RWPE2 (cell line): Measurements from ENCODE around the gene ADISSP.

Source experiments
- ATAC-seq: fragments of 200-7000 bp; cut with Tn5 transposase; 3 replicates; pipeline ENCODE4 v1.9.1; 2021; ENCODE audit warnings: low read depth
- DNase-seq: peaks from one replicate; pipeline ENCODE4 v3.0.0-alpha.2; 2020; ENCODE audit warnings: low spot score
- H3K27ac ChIP-seq: fragments of 450-650 bp; 2 replicates; pipeline ENCODE4 v1.5.1; 2017; ENCODE audit warnings: mild to moderate bottlenecking; ENCODE audit not compliant: poor library complexity, severe bottlenecking
- H3K27me3 ChIP-seq: fragments of 250-450 bp; sonication (Bioruptor Pico); 2 replicates; pipeline ENCODE4 v1.5.1; 2021; ENCODE audit warnings: mild to moderate bottlenecking, moderate library complexity; ENCODE audit not compliant: insufficient read depth, poor library complexity, severe bottlenecking
- H3K36me3 ChIP-seq: fragments of 250-450 bp; sonication (Bioruptor Pico); 2 replicates; pipeline ENCODE4 v1.5.1; 2020; ENCODE audit warnings: low read depth, mild to moderate bottlenecking, moderate library complexity
- H3K4me1 ChIP-seq: fragments of 250-450 bp; sonication (Bioruptor Pico); 2 replicates; pipeline ENCODE4 v1.5.1; 2021; ENCODE audit warnings: mild to moderate bottlenecking, moderate library complexity; ENCODE audit not compliant: insufficient read depth, poor library complexity, severe bottlenecking
- H3K4me3 ChIP-seq: fragments of 250-450 bp; sonication (Bioruptor Pico); 2 replicates; pipeline ENCODE4 v1.5.1; 2021; ENCODE audit warnings: mild to moderate bottlenecking, moderate library complexity; ENCODE audit not compliant: severe bottlenecking
- H3K9me3 ChIP-seq: fragments of 250-450 bp; sonication (Bioruptor Pico); 2 replicates; pipeline ENCODE4 v1.5.1; 2021; ENCODE audit warnings: mild to moderate bottlenecking, moderate library complexity; ENCODE audit not compliant: severe bottlenecking
- TF ChIP-seq, protein P1 (sequence below): fragments of 450-650 bp; IDR thresholded peaks from one replicate; pipeline ENCODE4 v1.5.1; 2017; ENCODE audit warnings: mild to moderate bottlenecking, moderate library complexity; ENCODE audit not compliant: poor library complexity, severe bottlenecking

ADISSP gene

GRCh38 chr20:3775457-3776108 lies 8.0 kb upstream of the ADISSP start:
- Histone ChIP-seq H3K4me1 (no peaks in the 10 kb centered on the region), H3K36me3 (no peaks in the 10 kb centered on the region), H3K27me3 (no peaks in the 10 kb centered on the region), H3K9me3 (no peaks in the 10 kb centered on the region), H3K4me3 (no peak overlapping the region), H3K27ac (no peak overlapping the region)
- TF ChIP-seq, protein P1, sequence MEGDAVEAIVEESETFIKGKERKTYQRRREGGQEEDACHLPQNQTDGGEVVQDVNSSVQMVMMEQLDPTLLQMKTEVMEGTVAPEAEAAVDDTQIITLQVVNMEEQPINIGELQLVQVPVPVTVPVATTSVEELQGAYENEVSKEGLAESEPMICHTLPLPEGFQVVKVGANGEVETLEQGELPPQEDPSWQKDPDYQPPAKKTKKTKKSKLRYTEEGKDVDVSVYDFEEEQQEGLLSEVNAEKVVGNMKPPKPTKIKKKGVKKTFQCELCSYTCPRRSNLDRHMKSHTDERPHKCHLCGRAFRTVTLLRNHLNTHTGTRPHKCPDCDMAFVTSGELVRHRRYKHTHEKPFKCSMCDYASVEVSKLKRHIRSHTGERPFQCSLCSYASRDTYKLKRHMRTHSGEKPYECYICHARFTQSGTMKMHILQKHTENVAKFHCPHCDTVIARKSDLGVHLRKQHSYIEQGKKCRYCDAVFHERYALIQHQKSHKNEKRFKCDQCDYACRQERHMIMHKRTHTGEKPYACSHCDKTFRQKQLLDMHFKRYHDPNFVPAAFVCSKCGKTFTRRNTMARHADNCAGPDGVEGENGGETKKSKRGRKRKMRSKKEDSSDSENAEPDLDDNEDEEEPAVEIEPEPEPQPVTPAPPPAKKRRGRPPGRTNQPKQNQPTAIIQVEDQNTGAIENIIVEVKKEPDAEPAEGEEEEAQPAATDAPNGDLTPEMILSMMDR: no peak
- no peak for ATAC-seq
- no peak for DNase-seq

DNA sequence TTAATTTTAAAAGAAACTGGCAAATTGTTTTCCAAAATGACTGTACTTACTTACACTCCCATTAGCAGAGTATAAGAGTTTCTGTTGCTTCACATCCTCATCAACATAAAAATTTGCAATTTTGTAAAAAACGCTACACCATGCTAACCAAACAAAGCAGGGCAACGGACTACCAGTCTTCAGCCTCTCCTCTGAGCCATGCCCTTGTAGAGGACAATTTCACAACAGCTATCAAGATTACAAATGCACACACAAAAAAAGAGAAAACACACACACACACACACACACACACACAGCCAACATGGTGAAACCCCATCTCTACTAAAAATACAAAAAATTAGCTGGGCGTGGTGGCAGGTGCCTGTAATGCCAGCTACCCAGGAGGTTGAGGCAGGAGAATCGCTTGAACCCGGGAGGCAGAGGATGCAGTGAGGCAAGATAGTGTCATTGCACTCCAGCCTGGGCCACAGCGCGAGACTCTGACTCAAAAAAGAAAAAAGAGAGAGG lies 4.1 kb upstream of the ADISSP start:
- H3K9me3 ChIP-seq: no peaks in the 10 kb centered on the region
- no peak for ATAC-seq
- no peaks in the 10 kb centered on the region for H3K36me3 ChIP-seq
- no peak overlapping the region for H3K4me3 ChIP-seq
- no peak overlapping the region for H3K27ac ChIP-seq
- no peaks in the 10 kb centered on the region for H3K27me3 ChIP-seq
- no peak for DNase-seq
- TF ChIP-seq, protein P1: no peak
- H3K4me1 ChIP-seq: peaks cover 5% of the 10 kb centered on the region

GRCh38 chr20:3768342-3769130 lies 983 bp upstream of the ADISSP start:
- no peaks in the 10 kb centered on the region for H3K9me3 ChIP-seq
- DNase-seq (peak; percentile 78), ATAC-seq (peak; percentile 53)
- no peaks in the 10 kb centered on the region for H3K36me3 ChIP-seq
- peak overlapping the region; percentile 51 for H3K27ac ChIP-seq
- H3K4me1 ChIP-seq: peaks cover 5% of the 10 kb centered on the region
- peak overlapping the region; percentile 65 for H3K4me3 ChIP-seq
- H3K27me3 ChIP-seq: no peaks in the 10 kb centered on the region
- TF ChIP-seq, protein P1: peak; percentile 68

DNA sequence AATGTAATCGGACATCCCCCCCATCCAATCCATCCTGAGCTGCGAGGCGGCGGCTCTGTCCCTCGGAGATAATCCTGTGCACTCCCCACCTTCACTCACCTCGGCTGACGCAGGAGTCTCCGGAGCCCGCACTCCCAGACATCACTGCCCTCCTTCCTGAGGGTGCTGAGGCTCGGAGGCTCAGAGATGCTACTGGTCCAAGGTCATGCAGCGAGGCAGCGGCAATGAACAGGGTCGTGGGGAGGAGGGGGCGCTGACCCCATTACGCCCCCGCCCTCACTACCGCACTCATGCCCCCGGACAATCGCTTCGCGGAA lies 485 bp downstream of the ADISSP start:
- Histone ChIP-seq H3K27ac (peak overlapping the region; percentile 19), H3K4me1 (peaks cover 5% of the 10 kb centered on the region), H3K27me3 (no peaks in the 10 kb centered on the region), H3K4me3 (peak overlapping the region; percentile 65), H3K9me3 (no peaks in the 10 kb centered on the region), H3K36me3 (no peaks in the 10 kb centered on the region)
- DNase-seq (no peak), ATAC-seq (no peak)
- TF ChIP-seq, protein P1: no peak
